RWPE2 (cell line): ENCODE measurements around the gene GTF2A1.
A peak's percentile ranks its signal among the peaks of the same experiment; 100 is the strongest.

ENCODE experiments used
- ATAC-seq: fragments of 200-7000 bp; cut with Tn5 transposase; 3 replicates; pipeline ENCODE4 v1.9.1; 2021; ENCODE audit warnings: low read depth
- DNase-seq: peaks from one replicate; pipeline ENCODE4 v3.0.0-alpha.2; 2020; ENCODE audit warnings: low spot score
- H3K27ac ChIP-seq: fragments of 450-650 bp; 2 replicates; pipeline ENCODE4 v1.5.1; 2017; ENCODE audit warnings: mild to moderate bottlenecking; ENCODE audit not compliant: poor library complexity, severe bottlenecking
- H3K27me3 ChIP-seq: fragments of 250-450 bp; sonication (Bioruptor Pico); 2 replicates; pipeline ENCODE4 v1.5.1; 2021; ENCODE audit warnings: mild to moderate bottlenecking, moderate library complexity; ENCODE audit not compliant: insufficient read depth, poor library complexity, severe bottlenecking
- H3K36me3 ChIP-seq: fragments of 250-450 bp; sonication (Bioruptor Pico); 2 replicates; pipeline ENCODE4 v1.5.1; 2020; ENCODE audit warnings: low read depth, mild to moderate bottlenecking, moderate library complexity
- H3K4me1 ChIP-seq: fragments of 250-450 bp; sonication (Bioruptor Pico); 2 replicates; pipeline ENCODE4 v1.5.1; 2021; ENCODE audit warnings: mild to moderate bottlenecking, moderate library complexity; ENCODE audit not compliant: insufficient read depth, poor library complexity, severe bottlenecking
- H3K4me3 ChIP-seq: fragments of 250-450 bp; sonication (Bioruptor Pico); 2 replicates; pipeline ENCODE4 v1.5.1; 2021; ENCODE audit warnings: mild to moderate bottlenecking, moderate library complexity; ENCODE audit not compliant: severe bottlenecking
- H3K9me3 ChIP-seq: fragments of 250-450 bp; sonication (Bioruptor Pico); 2 replicates; pipeline ENCODE4 v1.5.1; 2021; ENCODE audit warnings: mild to moderate bottlenecking, moderate library complexity; ENCODE audit not compliant: severe bottlenecking
- TF ChIP-seq, protein P1 (sequence below): fragments of 450-650 bp; IDR thresholded peaks from one replicate; pipeline ENCODE4 v1.5.1; 2017; ENCODE audit warnings: mild to moderate bottlenecking, moderate library complexity; ENCODE audit not compliant: poor library complexity, severe bottlenecking

GTF2A1 gene

DNA sequence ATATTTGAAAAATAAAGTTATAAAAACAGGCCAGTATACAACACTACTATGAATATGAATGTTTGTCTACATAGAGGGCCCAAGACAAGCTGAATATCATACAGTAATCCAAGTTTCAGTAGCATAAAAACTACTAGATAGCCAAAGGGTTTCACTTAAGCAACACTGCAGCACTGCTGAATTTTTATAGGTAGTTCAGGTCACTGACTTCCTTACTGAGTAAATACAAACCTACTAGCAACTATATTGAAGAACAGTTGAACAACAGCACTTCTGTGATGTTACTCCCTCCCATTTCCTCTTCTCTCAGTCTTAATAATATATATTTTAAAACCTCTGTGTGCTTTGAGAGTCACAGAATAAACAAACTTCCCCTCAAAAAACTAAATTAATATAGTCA is 42.7 kb downstream of the GTF2A1 start:
- H3K36me3 ChIP-seq = peaks cover 11% of the 10 kb centered on the region; the same call in 1 of the 2 replicates
- no peak overlapping the region for H3K4me3 ChIP-seq
- H3K27me3 ChIP-seq = no peaks in the 10 kb centered on the region
- H3K4me1 ChIP-seq = peaks cover 18% of the 10 kb centered on the region
- peak; percentile 60 for ATAC-seq
- no peak overlapping the region for H3K27ac ChIP-seq
- no peak for DNase-seq
- H3K9me3 ChIP-seq = no peaks in the 10 kb centered on the region
- TF ChIP-seq, protein P1, sequence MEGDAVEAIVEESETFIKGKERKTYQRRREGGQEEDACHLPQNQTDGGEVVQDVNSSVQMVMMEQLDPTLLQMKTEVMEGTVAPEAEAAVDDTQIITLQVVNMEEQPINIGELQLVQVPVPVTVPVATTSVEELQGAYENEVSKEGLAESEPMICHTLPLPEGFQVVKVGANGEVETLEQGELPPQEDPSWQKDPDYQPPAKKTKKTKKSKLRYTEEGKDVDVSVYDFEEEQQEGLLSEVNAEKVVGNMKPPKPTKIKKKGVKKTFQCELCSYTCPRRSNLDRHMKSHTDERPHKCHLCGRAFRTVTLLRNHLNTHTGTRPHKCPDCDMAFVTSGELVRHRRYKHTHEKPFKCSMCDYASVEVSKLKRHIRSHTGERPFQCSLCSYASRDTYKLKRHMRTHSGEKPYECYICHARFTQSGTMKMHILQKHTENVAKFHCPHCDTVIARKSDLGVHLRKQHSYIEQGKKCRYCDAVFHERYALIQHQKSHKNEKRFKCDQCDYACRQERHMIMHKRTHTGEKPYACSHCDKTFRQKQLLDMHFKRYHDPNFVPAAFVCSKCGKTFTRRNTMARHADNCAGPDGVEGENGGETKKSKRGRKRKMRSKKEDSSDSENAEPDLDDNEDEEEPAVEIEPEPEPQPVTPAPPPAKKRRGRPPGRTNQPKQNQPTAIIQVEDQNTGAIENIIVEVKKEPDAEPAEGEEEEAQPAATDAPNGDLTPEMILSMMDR = no peak

DNA sequence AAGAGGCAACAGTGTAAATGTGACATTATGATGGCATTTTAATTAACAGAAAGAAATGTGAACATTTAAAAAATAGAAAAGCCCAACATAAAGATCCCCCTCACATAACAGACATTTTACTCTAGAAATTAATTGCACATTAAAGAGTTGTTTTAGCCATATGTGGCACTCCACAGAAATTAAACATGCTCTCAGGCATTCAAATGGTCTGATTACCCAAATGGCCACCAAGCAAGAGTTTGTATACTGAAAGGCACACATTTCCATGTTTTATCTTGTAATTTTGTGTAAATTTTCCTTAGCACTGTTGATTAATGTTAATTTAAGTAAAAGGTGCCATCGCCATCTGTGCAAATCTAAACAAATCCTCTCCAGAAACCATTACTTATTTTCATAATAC is 43.5 kb downstream of the GTF2A1 start:
- Histone ChIP-seq H3K4me3 (peak overlapping the region; percentile 17), H3K27me3 (no peaks in the 10 kb centered on the region), H3K9me3 (no peaks in the 10 kb centered on the region), H3K36me3 (peaks cover 11% of the 10 kb centered on the region; the same call in 1 of the 2 replicates), H3K27ac (no peak overlapping the region), H3K4me1 (peaks cover 18% of the 10 kb centered on the region)
- TF ChIP-seq, protein P1 = no peak
- ATAC-seq (no peak), DNase-seq (no peak)

DNA sequence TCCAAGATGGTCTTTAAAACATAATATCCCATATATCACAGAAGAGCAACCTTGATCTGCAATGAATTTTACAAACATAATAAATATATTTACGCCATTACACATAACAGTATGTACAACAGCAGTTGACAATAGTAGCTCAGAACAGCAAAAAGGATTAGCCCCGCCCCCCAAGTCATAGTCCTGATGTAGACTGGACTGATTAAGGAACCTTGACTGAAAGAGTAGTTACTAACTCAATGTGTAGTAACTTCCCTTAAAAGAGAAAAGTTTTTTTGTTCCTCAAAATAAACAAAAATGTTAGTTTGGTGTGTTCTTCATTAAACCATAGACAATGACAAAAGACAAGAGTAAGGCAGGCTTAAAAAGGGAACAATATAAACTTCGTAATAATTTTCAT is 44.5 kb downstream of the GTF2A1 start:
- Histone ChIP-seq H3K27me3 (no peaks in the 10 kb centered on the region), H3K9me3 (no peaks in the 10 kb centered on the region), H3K36me3 (peaks cover 11% of the 10 kb centered on the region; the same call in 1 of the 2 replicates), H3K27ac (no peak overlapping the region), H3K4me1 (peaks cover 20% of the 10 kb centered on the region), H3K4me3 (no peak overlapping the region)
- ATAC-seq (no peak), DNase-seq (no peak)
- TF ChIP-seq, protein P1 = no peak

DNA sequence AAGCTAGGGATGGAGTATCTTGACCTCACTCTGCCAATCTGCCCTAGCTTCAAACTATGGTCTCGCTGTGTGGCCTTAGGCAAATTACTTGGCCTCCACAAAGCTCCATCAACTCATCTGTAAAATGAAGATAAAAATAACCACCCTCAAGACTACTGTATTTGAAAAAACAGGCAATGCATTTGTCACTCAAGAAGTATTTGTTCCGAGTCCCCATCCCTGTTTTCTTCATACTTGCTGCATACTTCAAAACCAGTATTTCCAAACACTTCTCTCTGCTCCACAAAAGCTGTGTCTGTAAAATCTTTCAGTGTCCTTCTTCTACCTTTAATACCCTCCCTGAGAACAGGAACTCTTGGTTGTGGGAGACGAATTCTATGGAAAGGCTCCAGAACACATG is 47.9 kb downstream of the GTF2A1 start:
- no peaks in the 10 kb centered on the region for H3K27me3 ChIP-seq
- H3K9me3 ChIP-seq = no peaks in the 10 kb centered on the region
- DNase-seq (no peak), ATAC-seq (no peak)
- TF ChIP-seq, protein P1 = no peak
- no peak overlapping the region for H3K4me3 ChIP-seq
- H3K4me1 ChIP-seq = peaks cover 18% of the 10 kb centered on the region
- H3K27ac ChIP-seq = no peak overlapping the region
- peaks cover 11% of the 10 kb centered on the region; the same call in 1 of the 2 replicates for H3K36me3 ChIP-seq

DNA sequence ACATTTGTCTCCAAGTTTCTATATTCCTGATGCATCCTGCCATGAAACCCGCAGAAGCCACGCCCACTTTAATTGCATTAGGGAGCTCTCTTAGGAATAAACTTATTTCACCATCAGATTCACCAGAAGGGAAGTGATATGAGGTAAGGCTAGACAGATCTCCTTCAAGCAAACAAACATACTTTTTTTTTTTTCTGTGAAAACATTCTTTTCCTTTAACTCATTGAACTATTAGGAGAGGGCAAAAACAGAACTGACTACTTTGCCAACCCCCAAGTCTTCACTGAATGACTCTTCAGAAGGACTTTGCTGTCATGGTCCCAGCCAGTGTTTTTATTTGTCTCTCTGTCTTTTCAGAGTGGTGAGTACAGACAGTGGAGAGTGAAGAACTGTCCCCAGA is 48.4 kb downstream of the GTF2A1 start:
- Histone ChIP-seq H3K4me3 (no peak overlapping the region), H3K9me3 (no peaks in the 10 kb centered on the region), H3K4me1 (peaks cover 13% of the 10 kb centered on the region), H3K27me3 (no peaks in the 10 kb centered on the region), H3K27ac (no peak overlapping the region), H3K36me3 (peaks cover 8% of the 10 kb centered on the region; the same call in 1 of the 2 replicates)
- no peak for ATAC-seq
- DNase-seq = no peak
- TF ChIP-seq, protein P1 = no peak
